ENCODE measurements around the gene ZNF428. TPM values are rescaled to one million over a fixed set of nuclear protein-coding genes. Genes with fewer than 3 reads are reported as not detected.

The ZNF428 gene
- total and polyA plus RNA-seq, 4 donors: 6.5 to 22.1 (median 14.4) TPM

DNA sequence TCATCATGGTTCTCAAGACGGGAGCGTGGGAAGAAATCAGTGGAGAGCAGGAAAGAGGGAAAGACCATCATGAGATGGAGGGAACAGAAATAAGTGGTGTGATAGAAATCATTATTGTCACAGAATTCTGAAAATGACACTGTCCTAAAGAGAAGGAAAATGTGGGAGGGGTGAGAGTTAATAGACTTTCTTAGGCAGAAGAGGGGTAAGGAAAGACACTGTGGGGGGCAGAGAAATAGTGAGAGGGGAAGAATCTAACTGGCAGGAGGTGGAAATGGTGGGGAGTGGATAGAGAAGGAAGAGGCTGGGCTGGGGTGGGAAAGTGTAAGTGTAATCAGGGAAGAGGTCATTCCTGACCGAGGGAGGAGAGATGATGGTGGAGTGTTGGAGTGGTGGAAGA lies 40.6 kb downstream of the ZNF428 start (continued):
- TF ChIP-seq, protein P1, sequence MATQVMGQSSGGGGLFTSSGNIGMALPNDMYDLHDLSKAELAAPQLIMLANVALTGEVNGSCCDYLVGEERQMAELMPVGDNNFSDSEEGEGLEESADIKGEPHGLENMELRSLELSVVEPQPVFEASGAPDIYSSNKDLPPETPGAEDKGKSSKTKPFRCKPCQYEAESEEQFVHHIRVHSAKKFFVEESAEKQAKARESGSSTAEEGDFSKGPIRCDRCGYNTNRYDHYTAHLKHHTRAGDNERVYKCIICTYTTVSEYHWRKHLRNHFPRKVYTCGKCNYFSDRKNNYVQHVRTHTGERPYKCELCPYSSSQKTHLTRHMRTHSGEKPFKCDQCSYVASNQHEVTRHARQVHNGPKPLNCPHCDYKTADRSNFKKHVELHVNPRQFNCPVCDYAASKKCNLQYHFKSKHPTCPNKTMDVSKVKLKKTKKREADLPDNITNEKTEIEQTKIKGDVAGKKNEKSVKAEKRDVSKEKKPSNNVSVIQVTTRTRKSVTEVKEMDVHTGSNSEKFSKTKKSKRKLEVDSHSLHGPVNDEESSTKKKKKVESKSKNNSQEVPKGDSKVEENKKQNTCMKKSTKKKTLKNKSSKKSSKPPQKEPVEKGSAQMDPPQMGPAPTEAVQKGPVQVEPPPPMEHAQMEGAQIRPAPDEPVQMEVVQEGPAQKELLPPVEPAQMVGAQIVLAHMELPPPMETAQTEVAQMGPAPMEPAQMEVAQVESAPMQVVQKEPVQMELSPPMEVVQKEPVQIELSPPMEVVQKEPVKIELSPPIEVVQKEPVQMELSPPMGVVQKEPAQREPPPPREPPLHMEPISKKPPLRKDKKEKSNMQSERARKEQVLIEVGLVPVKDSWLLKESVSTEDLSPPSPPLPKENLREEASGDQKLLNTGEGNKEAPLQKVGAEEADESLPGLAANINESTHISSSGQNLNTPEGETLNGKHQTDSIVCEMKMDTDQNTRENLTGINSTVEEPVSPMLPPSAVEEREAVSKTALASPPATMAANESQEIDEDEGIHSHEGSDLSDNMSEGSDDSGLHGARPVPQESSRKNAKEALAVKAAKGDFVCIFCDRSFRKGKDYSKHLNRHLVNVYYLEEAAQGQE (IDR thresholded peaks at IDR 0.05): no peak
- TF ChIP-seq TAF1 (conservative IDR thresholded peaks at IDR 0.05) (no peak), HNF4G (IDR thresholded peaks at IDR 0.05) (no peak), YY1 (IDR thresholded peaks at IDR 0.05) (no peak), FOXA1 (IDR thresholded peaks at IDR 0.05) (no peak), EGR1 (IDR thresholded peaks at IDR 0.05; ENCODE audit: low read depth in 2 of 2) (no peak)

DNA sequence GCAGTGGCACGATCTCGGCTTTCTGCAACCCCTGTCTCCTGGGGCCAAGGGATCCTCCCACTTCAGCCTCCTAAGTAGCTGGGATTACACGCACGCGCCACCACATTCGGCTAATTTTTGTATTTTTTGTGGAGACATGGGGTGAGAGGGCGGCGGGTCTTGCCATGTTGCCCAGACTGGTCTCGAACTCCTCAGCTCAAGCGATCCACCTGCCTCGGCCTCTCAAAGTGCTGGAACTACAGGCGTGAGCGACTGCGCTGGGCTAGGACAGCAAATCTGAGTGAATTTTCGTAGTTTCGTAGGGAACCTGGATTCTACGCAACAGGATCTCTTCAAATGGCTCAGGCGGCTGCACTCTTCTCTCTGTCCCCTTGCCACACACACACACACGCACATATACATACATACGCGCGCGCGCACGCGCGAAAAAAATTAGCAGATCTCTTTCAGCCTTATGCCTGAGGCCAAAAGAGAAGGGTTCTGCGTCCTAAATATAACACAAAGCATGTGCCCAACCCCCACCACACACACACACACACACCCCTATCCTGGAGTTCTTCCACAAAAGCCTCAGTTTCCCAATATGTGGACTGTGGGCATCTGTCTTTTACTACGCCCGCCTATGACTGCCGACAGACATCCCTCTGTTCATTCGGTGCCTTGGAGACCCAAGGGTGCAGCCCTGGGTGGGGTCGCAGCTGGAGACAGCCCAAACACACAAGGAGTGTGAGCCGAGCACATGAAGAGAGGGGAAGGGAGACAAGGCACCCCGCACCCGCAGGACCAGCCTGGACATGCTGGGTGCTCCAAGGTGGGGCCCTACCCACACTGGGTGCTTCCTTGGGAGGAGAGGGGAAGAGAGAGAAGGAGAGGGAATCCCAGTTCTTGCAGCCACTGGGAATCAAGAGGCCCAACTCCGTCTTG lies 43.2 kb downstream of the ZNF428 start:
- no peaks in the 10 kb centered on the region for H3K9me3 ChIP-seq (ENCODE audit: control insufficient read depth in 4 of 4, low read length in 3 of 4)
- no peaks in the 10 kb centered on the region for H3K36me3 ChIP-seq (ENCODE audit: control insufficient read depth in 4 of 4, insufficient read depth in 3 of 4, low read depth in 1 of 4, low read length in 3 of 4)
- WGBS: 78% methylated on average over 37 of the region's 37 CpGs
- peak overlapping the region; percentile 5 to 38 (median 14) for H3K4me3 ChIP-seq (ENCODE audit: low read depth in 1 of 3, low read length in 3 of 3)
- H3K27me3 ChIP-seq (ENCODE audit: control insufficient read depth in 4 of 4, insufficient read depth in 4 of 4, low read length in 3 of 4): no peaks in the 10 kb centered on the region
- H3K4me1 ChIP-seq (ENCODE audit: control insufficient read depth in 4 of 4, insufficient read depth in 4 of 4, low read length in 3 of 4): peaks cover 2 to 19% (median 13%) of the 10 kb centered on the region in 4 donors
- no peak for DNase-seq (ENCODE audit: low spot score)
- TF ChIP-seq, protein P1 (IDR thresholded peaks at IDR 0.05): no peak
- no peak for TF ChIP-seq FOXA1 (IDR thresholded peaks at IDR 0.05)
- TF ChIP-seq HNF4A (conservative IDR thresholded peaks at IDR 0.05): no peak
- TF ChIP-seq TAF1 (conservative IDR thresholded peaks at IDR 0.05): no peak
- no peak for TF ChIP-seq EGR1 (IDR thresholded peaks at IDR 0.05; ENCODE audit: low read depth in 2 of 2)
- no peak for TF ChIP-seq HNF4G (IDR thresholded peaks at IDR 0.05)
- no peak for TF ChIP-seq GABPA (IDR thresholded peaks at IDR 0.05 in 1 of 2, conservative IDR thresholded peaks at IDR 0.05 in 1 of 2)
- TF ChIP-seq RAD21 (IDR thresholded peaks at IDR 0.05): no peak
- no peak for TF ChIP-seq JUND (IDR thresholded peaks at IDR 0.05)
- no peak for TF ChIP-seq YY1 (IDR thresholded peaks at IDR 0.05)
- TF ChIP-seq FOXA2 (IDR thresholded peaks at IDR 0.05): no peak
- TF ChIP-seq RXRA (IDR thresholded peaks at IDR 0.05): no peak
- TF ChIP-seq, protein P2, sequence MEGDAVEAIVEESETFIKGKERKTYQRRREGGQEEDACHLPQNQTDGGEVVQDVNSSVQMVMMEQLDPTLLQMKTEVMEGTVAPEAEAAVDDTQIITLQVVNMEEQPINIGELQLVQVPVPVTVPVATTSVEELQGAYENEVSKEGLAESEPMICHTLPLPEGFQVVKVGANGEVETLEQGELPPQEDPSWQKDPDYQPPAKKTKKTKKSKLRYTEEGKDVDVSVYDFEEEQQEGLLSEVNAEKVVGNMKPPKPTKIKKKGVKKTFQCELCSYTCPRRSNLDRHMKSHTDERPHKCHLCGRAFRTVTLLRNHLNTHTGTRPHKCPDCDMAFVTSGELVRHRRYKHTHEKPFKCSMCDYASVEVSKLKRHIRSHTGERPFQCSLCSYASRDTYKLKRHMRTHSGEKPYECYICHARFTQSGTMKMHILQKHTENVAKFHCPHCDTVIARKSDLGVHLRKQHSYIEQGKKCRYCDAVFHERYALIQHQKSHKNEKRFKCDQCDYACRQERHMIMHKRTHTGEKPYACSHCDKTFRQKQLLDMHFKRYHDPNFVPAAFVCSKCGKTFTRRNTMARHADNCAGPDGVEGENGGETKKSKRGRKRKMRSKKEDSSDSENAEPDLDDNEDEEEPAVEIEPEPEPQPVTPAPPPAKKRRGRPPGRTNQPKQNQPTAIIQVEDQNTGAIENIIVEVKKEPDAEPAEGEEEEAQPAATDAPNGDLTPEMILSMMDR (IDR thresholded peaks at IDR 0.05; ENCODE audit: low read depth, low read length, missing input control): no peak
- peak overlapping the region in 1 of 2 donors; percentile 43 for H3K27ac ChIP-seq (ENCODE audit: low read depth in 1 of 2, low read length in 2 of 2)
- no peak overlapping the region for H3K9ac ChIP-seq (ENCODE audit: low read depth in 1 of 2, low read length in 2 of 2)
